HG03342 (cell line): ENCODE measurements around the gene RAD9A.

Experiments used
- ATAC-seq: cut with Tn5 transposase; IDR thresholded peaks from one replicate; pipeline ENCODE4 v1.9.1; 2021; ENCODE audit warnings: mild to moderate bottlenecking, moderate library complexity; ENCODE audit not compliant: unreplicated experiment

Gene RAD9A

GRCh38 chr11:67391304-67392182 lies at the start of gene RAD9A:
Gene RAD9A, plus strand, starts transcription at chr11:67391986. Its CDS starts 59 bp downstream, at chr11:67392045.
- peak; percentile 69 for ATAC-seq

- no peak for ATAC-seq
Measured at GRCh38 chr11:67344264-67344663, 47.5 kb upstream of the RAD9A start.

GRCh38 chr11:67345247-67345919 lies 46.4 kb upstream of the RAD9A start:
- ATAC-seq, result no peak

GRCh38 chr11:67345920-67346819 lies 45.6 kb upstream of the RAD9A start:
- ATAC-seq, result no peak

GRCh38 chr11:67347964-67348749 lies 43.6 kb upstream of the RAD9A start:
- ATAC-seq, result no peak

- no peak for ATAC-seq
Measured at GRCh38 chr11:67349036-67349435, 42.8 kb upstream of the RAD9A start.

- no peak for ATAC-seq
Measured at GRCh38 chr11:67349457-67349856, 42.3 kb upstream of the RAD9A start.

GRCh38 chr11:67349928-67350465 lies 41.8 kb upstream of the RAD9A start:
- ATAC-seq, result no peak

GRCh38 chr11:67351275-67352005 lies 40.3 kb upstream of the RAD9A start:
- ATAC-seq, result no peak

GRCh38 chr11:67352546-67353316 lies 39.1 kb upstream of the RAD9A start:
- peak; percentile 17 for ATAC-seq

GRCh38 chr11:67353317-67354074 lies 38.3 kb upstream of the RAD9A start, which contains the start of gene POLD4:
Gene POLD4, minus strand, starts transcription at chr11:67353546. Its CDS starts 147 bp downstream, at chr11:67353399.
- ATAC-seq, result peak; percentile 75

GRCh38 chr11:67354075-67355022 lies 37.4 kb upstream of the RAD9A start:
- ATAC-seq, result no peak

- ATAC-seq, result no peak
Measured at GRCh38 chr11:67355023-67355793, 36.6 kb upstream of the RAD9A start.

GRCh38 chr11:67355794-67356386 lies 35.9 kb upstream of the RAD9A start:
- ATAC-seq, result no peak

- no peak for ATAC-seq
Measured at GRCh38 chr11:67356387-67356863, 35.4 kb upstream of the RAD9A start.
